COR-L47 (cell line): ENCODE results near the gene FAM83D.
"Not testable (repeated sequence)": the region's sequence is repeated elsewhere in the genome, so short reads cannot be mapped to it uniquely, and the experiment has no call there.

Experiments used
- DNase-seq: peaks from one replicate; lab custom pipeline; 2025; lab: John Stamatoyannopoulos, UW

FAM83D gene

DNA sequence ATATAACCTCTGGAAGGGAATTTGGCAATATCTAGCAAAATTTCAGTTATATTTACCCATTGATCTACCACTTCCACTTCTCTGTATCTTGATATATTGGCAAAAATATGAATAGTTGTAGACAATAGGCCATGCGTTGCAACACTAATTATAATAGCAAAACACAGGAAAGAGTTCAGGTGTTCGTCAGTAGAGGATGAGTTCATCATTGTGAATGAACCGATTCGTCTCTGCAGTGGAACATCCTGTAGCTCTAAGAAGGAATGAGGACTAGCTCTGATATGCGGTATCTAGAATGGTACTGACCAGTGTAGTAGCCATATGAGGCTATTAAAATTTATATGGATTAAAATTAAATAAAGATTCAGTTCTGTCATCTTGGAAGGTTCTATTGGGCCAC lies 8.3 kb downstream of the FAM83D start:
- DNase-seq: no peak

DNA sequence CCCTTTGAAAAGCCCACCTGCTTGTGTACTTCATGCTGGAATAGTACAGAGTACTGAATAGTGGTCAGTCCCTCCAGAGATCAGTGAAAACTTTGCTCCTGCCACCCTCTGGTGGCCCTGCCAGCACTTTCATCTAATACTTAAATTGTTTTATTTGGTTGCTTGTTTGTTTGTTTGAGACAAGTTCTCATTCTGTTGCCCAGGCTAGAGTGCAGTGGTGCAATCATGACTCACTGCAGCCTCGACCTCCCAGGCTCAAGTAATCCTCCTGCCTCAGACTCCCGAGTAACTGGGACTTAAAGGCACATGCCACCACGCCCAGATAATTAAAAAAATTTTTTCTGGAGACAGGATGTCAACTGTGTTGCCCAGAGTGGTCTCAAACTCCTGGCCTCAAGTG lies 9.1 kb downstream of the FAM83D start:
- DNase-seq: no peak

GRCh38 chr20:38935967-38936407 lies 9.8 kb downstream of the FAM83D start:
- DNase-seq: no peak

DNA sequence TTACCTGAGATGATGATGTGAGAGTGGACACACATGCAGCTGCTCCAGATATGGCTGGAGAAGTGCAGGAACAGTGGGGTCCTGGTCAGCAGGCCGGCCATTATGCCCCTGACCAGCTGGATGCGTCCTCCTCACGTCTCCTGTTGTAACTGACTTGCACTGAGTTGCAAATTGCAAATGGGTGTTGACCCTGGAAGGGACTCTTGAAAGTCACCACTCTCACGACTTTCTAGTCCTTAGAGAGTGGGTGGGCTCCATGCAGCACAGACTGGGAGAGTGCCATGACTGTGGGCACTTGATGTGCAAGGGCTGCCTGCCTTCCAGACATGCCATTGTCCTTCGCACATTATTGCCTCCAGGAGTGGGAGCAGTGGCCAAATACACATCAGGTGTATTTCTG lies 10.8 kb downstream of the FAM83D start:
- no peak for DNase-seq

- DNase-seq: no peak
These were observed 11.8 kb downstream of the FAM83D start for GRCh38 chr20:38937978-38938473.

- DNase-seq: no peak
These were observed 13.5 kb downstream of the FAM83D start for GRCh38 chr20:38939686-38940085.

DNA sequence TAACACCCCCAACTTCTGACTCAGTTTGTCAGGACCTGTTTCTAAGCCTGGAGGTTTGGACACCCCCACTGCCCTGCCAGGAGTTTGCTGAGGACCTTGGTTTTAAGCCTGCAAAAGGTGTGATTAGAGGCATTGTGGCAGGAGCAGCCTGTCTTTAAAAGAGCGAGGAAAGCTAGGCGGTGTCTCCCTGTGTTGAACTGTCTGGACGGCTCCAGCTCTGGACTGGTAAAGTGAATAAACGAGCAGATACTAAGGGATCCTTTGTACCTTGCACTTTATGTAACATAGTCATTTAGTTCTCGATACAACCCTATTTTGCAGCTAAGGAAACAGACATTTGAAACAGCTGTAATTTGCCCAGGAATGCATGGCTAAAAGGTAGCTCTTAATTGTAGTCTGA lies 14.4 kb downstream of the FAM83D start:
- DNase-seq: no peak

DNA sequence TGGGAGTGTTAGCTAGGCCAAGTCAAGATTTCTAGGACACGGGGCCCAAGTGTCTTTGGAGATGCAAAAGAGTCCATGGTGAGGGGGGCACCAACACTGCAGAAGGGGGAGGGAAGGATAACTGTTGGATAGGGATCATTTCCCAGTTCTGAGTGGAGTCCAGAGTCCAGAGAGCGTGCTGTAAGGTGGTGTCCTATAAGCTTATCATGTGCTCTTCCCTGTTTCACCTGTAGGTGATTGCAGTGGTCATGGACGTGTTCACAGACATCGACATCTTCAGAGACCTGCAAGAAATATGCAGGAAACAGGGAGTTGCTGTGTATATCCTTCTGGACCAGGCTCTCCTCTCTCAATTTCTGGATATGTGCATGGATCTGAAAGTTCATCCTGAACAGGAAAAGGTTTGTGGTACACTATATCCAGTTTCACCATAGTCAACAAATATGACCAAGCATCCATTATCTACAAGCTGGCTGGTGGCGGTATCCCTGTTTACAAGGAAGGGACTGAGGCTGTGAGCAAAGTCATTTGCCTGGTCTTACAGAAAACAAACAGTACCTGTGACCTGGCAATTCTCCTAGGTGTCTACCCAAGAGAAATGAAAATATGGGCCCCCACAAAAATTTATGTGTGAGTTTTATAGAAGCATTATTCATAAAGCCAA lies 15.6 kb downstream of the FAM83D start:
- DNase-seq: no peak

GRCh38 chr20:38945012-38945411 lies 18.8 kb downstream of the FAM83D start:
- no peak for DNase-seq

DNA sequence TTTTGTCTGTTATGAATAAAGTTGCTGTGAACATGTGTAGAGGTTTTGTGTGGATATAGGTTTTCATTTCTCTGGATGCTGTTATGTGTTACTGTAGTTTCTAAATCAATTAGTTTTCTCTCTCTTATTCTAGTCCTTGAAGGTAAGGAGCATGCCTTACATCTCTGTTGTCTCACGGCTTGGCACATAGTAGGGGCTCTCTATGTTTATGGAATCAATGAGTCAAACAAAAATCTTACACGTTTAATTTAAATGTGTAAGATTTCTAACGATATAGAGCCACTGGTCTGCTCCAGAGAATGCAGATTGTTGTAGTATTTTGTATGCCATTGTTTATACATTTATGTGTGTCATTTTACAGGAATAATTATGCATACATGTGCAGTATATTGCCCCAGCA lies 20.6 kb downstream of the FAM83D start:
- DNase-seq: no peak

DNA sequence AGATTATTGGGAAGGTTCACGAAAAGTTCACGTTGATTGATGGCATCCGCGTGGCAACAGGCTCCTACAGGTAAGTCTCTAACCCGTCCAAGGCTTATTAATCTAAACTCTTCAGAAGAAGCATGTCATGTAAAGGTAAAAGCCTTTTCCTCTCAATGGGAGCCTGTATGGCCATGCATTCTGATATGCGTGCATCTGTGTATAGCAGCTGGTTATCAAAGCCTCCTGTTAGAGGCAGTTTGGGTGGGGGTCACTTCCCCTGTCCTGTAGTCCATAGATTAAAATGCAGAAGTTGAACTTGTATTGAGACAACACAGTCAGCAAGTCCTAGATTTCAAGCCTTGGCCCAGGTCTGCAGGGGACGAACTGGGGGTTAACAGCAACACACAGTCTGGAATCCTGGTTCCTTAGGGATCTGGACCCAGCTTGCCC lies 21.7 kb downstream of the FAM83D start:
- no peak for DNase-seq

DNA sequence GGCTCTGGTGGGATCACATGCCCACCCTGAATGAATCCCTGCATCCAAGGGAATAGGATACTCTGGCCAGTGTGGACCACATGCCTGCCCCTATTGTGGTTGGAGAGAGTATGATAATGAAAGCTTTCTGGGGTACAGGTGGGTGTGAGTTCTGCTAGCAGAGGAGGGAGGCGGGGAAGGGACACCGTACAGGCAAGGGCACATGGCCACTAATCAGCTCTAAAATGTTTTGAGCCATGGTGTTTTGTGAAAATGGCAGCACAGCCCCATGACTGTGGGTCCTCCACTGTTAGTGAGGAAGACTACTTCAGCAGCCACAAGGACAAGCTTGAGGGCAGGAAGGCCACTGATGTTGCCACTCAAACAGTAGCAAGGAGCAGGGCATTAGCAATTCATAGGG lies 24.0 kb downstream of the FAM83D start:
- no peak for DNase-seq

DNA sequence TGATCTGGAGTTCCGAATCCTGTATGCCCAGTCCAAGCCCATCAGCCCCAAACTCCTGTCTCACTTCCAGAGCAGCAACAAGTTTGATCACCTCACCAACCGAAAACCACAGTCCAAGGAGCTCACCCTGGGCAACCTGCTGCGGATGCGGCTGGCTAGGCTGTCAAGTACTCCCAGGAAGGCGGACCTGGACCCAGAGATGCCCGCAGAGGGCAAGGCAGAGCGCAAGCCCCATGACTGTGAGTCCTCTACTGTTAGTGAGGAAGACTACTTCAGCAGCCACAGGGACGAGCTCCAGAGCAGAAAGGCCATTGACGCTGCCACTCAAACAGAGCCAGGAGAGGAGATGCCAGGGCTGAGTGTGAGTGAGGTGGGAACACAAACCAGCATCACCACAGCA lies 25.4 kb downstream of the FAM83D start:
- DNase-seq: no peak

DNA sequence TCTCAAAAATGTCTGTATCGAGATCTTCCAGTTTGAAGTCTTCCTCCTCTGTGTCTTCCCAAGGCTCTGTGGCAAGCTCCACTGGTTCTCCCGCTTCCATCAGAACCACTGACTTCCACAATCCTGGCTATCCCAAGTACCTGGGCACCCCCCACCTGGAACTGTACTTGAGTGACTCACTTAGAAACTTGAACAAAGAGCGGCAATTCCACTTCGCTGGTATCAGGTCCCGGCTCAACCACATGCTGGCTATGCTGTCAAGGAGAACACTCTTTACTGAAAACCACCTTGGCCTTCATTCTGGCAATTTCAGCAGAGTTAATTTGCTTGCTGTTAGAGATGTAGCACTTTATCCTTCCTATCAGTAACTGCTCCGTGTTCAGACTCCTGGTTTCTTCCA lies 25.9 kb downstream of the FAM83D start:
- DNase-seq: no peak

GRCh38 chr20:38953630-38954340 lies 27.6 kb downstream of the FAM83D start:
- no peak for DNase-seq

- no peak for DNase-seq
These were observed 31.1 kb downstream of the FAM83D start for GRCh38 chr20:38957235-38957876.

DNA sequence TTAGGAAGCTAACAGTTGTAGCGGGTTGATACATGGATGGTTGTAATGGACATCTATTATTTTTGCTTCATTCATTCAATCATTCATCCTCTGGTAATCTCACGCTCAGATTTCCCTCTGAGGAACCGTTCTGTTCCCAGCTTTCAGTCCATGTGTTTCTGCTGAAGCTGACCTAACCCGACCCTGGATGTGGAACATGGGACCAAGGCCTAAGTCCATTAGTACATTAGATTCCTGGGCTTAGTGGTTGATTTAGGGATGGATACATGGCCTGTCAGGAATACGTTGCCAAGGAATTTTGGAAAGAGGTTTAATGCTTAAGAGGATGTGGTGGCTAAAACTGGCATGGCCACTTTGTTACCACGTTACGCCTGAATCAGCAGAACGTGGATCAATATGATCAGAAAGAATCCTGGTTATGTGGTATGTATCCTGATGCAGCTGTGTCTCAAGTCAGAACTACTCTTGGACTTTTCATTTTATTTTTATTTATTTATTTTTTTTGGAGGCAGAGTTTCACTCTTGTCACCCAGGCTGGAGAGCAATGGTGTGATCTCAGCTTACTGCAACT lies 31.8 kb downstream of the FAM83D start:
- no peak for DNase-seq

GRCh38 chr20:38960187-38960687 lies 34.0 kb downstream of the FAM83D start:
- DNase-seq: not testable (repeated sequence)

DNA sequence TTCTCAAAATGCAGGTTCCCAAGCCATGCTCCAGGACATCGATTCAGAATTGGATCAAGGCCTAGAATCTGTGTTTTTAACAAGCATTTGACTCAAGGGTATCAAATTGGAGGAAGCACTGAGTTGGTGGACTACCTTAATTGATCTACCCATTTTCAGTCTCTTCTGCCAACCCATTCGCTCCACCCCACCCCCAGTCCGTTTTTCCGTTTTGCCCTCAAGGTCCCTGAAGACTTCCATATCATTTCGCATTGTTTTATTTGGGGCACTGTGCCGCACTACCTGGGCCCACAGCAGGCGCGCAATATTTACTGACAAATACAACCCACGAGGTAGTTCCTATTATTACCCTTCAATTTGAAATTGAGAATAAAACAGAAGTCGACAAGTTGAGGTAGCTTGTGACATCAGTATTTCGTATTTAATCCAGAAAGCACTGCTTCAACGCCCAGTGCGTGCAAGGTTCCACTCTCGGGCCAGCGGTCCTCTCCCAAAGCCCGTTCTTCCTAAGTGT lies 35.4 kb downstream of the FAM83D start:
- no peak for DNase-seq

DNA sequence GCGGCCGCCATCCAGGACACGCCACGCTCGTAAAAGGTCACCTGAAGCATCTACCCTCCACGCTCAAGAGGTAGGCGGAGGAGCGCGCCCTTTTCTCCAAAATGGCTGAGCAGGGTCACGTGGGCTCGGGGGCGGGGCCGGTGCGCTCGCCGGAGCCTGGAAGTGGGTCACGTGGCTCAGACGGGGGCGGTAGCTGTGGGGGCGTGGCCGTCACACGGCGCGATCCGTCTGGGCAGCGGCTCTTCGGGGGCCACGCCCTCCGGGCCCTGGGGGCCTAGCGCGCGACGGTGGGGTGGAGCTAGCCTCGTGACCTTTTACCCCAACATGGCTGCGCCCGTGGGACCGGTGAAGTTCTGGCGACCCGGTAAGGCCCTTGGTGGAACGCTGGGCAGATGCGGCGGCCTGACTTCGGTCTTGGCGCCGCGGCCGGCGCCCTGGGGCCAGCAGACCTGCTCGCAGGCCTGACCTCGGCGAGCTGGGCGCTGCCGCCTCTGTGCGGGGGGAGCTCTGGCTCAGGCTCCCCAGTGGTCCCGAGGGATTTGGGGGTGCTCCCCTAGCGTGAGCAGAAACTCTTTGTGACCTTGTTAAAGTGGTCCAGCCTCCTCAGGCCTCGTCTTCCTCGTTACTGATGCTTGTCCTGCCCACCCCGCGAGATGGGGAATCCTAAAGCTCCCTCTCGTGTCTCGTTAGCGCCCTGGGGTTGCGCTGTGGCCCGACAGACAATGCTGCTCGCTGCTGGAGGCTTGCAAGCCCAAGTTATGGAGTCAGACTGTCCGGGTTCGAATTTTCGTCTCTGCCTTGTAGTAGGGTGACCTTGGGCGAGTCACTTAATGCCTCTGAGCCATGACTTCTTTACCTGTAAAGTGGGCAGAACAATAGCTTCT lies 36.1 kb downstream of the FAM83D start, which contains the start of gene DHX35:
DHX35 (plus strand) TSS at position 301 of the 884 bp plus-strand sequence; CDS start at position 325, 24 bp downstream.
- peak; percentile 97 for DNase-seq

GRCh38 chr20:38962928-38963401 lies 36.7 kb downstream of the FAM83D start:
- no peak for DNase-seq
